Activated T-cell treated with anti-CD3 and anti-CD28 coated beads, Interleukin-2, amount 50 U/mL, for 72 hours (primary cell): ENCODE measurements around the gene GALNS. TPM values are rescaled to one million over a fixed set of nuclear protein-coding genes. Genes with fewer than 3 reads are reported as not detected.
"Not testable (repeated sequence)": the region's sequence is repeated elsewhere in the genome, so short reads cannot be mapped to it uniquely, and the experiment has no call there.

Experiments
- ATAC-seq, 2 donors: fragments of 150-1000 bp; cut with Tn5 transposase; replicated peaks in 1 of 2; 2 replicates each; pipeline ENCODE4 v1.10.0; 2021; ENCODE audit warnings: moderate library complexity in 2 of 2, mild to moderate bottlenecking in 1 of 2
- DNase-seq, 2 donors: peaks; one replicate each; pipeline ENCODE4 v3.0.0; 2021 to 2022; ENCODE audit warnings: mixed read lengths in 1 of 2
- H3K27ac Mint-ChIP-seq: one replicate; pipeline ENCODE4 v1.8.0; 2022; ENCODE audit warnings: mild to moderate bottlenecking, moderate library complexity, mixed read lengths
- H3K27me3 Mint-ChIP-seq: one replicate; pipeline ENCODE4 v1.8.0; 2022; ENCODE audit warnings: low read depth, mixed read lengths
- H3K36me3 Mint-ChIP-seq, 2 donors: one replicate each; pipeline ENCODE4 v1.8.0; 2022; ENCODE audit warnings: mixed read lengths in 2 of 2, mild to moderate bottlenecking in 1 of 2; ENCODE audit not compliant: insufficient read depth in 2 of 2
- H3K4me1 Mint-ChIP-seq: one replicate; pipeline ENCODE4 v1.8.0; 2022; ENCODE audit warnings: low read depth, mixed read lengths
- H3K4me3 Mint-ChIP-seq, 2 donors: one replicate each; pipeline ENCODE4 v1.8.0; 2022; ENCODE audit warnings: mild to moderate bottlenecking in 2 of 2, mixed read lengths in 2 of 2, moderate library complexity in 2 of 2
- H3K9me3 Mint-ChIP-seq, 2 donors: one replicate each; pipeline ENCODE4 v1.8.0; 2022; ENCODE audit warnings: mixed read lengths in 2 of 2
- total RNA-seq, 2 donors: library from RNA; stranded (reverse); gene quantifications; one replicate each; pipeline ENCODE4 v1.2.3, GENCODE V29; 2022

GALNS gene
- total RNA-seq, 2 donors from 2014 or later, result 26.1 to 31.7 TPM

- peak overlapping the region; percentile 19 for H3K27ac Mint-ChIP-seq
- DNase-seq (no peak), ATAC-seq (no peak)
- H3K9me3 Mint-ChIP-seq, result no peaks in the 10 kb centered on the region
- H3K4me3 Mint-ChIP-seq, result no peak overlapping the region
- no peaks in the 10 kb centered on the region for H3K36me3 Mint-ChIP-seq
- H3K4me1 Mint-ChIP-seq, result peaks cover 19% of the 10 kb centered on the region
- no peaks in the 10 kb centered on the region for H3K27me3 Mint-ChIP-seq
Measured at GRCh38 chr16:88774544-88775393, 82.0 kb downstream of the GALNS start.

- peaks cover 21% of the 10 kb centered on the region for H3K4me1 Mint-ChIP-seq
- H3K27me3 Mint-ChIP-seq, result no peaks in the 10 kb centered on the region
Measured at GRCh38 chr16:88773812-88774291, 82.9 kb downstream of the GALNS start.

GRCh38 chr16:88772871-88773811 lies 83.6 kb downstream of the GALNS start:
- DNase-seq (no peak), ATAC-seq (no peak)
- H3K9me3 Mint-ChIP-seq, result no peaks in the 10 kb centered on the region
- no peak overlapping the region for H3K27ac Mint-ChIP-seq
- H3K4me1 Mint-ChIP-seq, result peaks cover 17% of the 10 kb centered on the region
- H3K36me3 Mint-ChIP-seq, result no peaks in the 10 kb centered on the region
- no peaks in the 10 kb centered on the region for H3K27me3 Mint-ChIP-seq
- H3K4me3 Mint-ChIP-seq, result no peak overlapping the region

More at GRCh38 chr16:88773812-88774291, 82.9 kb downstream of the GALNS start:
- ATAC-seq (no peak), DNase-seq (no peak)
- no peaks in the 10 kb centered on the region for H3K9me3 Mint-ChIP-seq
- H3K27ac Mint-ChIP-seq, result no peak overlapping the region
- no peak overlapping the region for H3K4me3 Mint-ChIP-seq
- H3K36me3 Mint-ChIP-seq, result no peaks in the 10 kb centered on the region

DNA sequence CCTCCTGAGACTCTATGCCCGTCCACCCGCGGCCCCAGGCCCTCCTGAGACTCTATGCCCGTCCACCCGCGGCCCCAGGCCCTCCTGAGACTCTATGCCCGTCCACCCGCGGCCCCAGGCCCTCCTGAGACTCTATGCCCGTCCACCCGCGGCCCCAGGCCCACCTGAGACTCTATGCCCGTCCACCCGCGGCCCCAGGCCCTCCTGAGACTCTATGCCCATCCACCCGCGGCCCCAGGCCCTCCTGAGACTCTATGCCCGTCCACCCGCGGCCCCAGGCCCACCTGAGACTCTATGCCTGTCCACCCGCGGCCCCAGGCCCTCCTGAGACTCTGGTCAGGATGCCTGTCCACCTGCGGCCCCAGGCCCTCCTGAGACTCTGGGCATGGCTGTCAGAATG lies 85.0 kb downstream of the GALNS start:
- not testable (repeated sequence) for ATAC-seq, H3K36me3 Mint-ChIP-seq, DNase-seq, H3K9me3 Mint-ChIP-seq, H3K27me3 Mint-ChIP-seq, H3K27ac Mint-ChIP-seq, H3K4me3 Mint-ChIP-seq
- peaks cover 24% of the 10 kb centered on the region for H3K4me1 Mint-ChIP-seq

GRCh38 chr16:88771294-88771772 lies 85.4 kb downstream of the GALNS start:
- Mint-ChIP-seq H3K4me3 (peak overlapping the region in 1 of 2 donors; percentile 13), H3K4me1 (peaks cover 28% of the 10 kb centered on the region)

GRCh38 chr16:88770461-88771293 lies 86.1 kb downstream of the GALNS start:
- H3K9me3 Mint-ChIP-seq, result no peaks in the 10 kb centered on the region
- H3K27ac Mint-ChIP-seq, result no peak overlapping the region
- peak overlapping the region in 1 of 2 donors; percentile 13 for H3K4me3 Mint-ChIP-seq
- ATAC-seq (peak; percentile 55 to 71), DNase-seq (peak; percentile 33 to 41)
- H3K27me3 Mint-ChIP-seq, result no peaks in the 10 kb centered on the region
- peaks cover 35% of the 10 kb centered on the region for H3K4me1 Mint-ChIP-seq
- H3K36me3 Mint-ChIP-seq, result no peaks in the 10 kb centered on the region

More at GRCh38 chr16:88771294-88771772, 85.4 kb downstream of the GALNS start:
- Mint-ChIP-seq H3K27me3 (no peaks in the 10 kb centered on the region), H3K36me3 (no peaks in the 10 kb centered on the region), H3K9me3 (no peaks in the 10 kb centered on the region), H3K27ac (no peak overlapping the region)
- ATAC-seq (no peak), DNase-seq (no peak)

GRCh38 chr16:88769617-88770460 lies 86.9 kb downstream of the GALNS start:
- no peak overlapping the region for H3K27ac Mint-ChIP-seq
- no peak overlapping the region for H3K4me3 Mint-ChIP-seq
- peak; percentile 44 to 55 for ATAC-seq
- peak in 1 of 2 donors; percentile 45 for DNase-seq
- peaks cover 35% of the 10 kb centered on the region for H3K4me1 Mint-ChIP-seq
- H3K36me3 Mint-ChIP-seq, result no peaks in the 10 kb centered on the region
- no peaks in the 10 kb centered on the region for H3K27me3 Mint-ChIP-seq
- H3K9me3 Mint-ChIP-seq, result no peaks in the 10 kb centered on the region

DNA sequence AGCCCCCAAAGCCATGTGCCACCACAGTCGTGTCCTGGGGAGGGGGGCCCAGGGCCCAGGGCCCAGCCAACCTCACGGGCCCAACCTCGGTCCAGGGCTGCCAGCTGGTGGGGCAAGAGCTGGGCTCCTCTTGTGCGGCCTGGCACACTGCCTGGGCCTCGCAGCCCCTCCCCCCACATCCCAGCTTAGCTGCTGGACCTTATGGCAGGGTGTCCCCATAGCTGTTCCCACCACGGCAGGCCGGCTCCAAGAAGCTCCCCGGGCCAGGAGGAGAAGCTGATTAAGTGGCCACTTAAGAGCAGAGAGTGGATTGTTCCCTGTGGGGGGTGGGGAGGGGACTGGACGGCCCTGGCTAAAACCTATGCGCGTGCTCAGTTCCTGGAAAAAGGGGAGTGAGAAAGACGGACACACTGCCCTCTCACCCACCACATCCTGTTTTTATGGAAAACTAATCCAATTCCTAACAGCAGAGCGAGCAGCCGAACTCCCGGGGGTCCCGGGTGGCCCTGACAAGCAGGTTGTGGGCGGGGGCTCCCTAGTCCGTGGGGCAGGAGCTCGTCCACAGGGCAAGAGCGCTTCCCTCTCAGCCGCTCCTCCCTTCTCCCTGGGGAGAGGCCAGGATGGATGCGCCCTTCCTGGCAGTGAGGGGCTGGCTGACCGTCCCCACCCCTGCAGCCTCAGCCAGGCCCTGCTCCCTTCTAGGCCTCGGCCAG lies 88.5 kb downstream of the GALNS start:
- H3K36me3 Mint-ChIP-seq, result no peaks in the 10 kb centered on the region
- no peak overlapping the region for H3K4me3 Mint-ChIP-seq
- no peaks in the 10 kb centered on the region for H3K27me3 Mint-ChIP-seq
- peaks cover 32% of the 10 kb centered on the region for H3K4me1 Mint-ChIP-seq
- DNase-seq (no peak), ATAC-seq (no peak)
- H3K9me3 Mint-ChIP-seq, result no peaks in the 10 kb centered on the region
- no peak overlapping the region for H3K27ac Mint-ChIP-seq

DNA sequence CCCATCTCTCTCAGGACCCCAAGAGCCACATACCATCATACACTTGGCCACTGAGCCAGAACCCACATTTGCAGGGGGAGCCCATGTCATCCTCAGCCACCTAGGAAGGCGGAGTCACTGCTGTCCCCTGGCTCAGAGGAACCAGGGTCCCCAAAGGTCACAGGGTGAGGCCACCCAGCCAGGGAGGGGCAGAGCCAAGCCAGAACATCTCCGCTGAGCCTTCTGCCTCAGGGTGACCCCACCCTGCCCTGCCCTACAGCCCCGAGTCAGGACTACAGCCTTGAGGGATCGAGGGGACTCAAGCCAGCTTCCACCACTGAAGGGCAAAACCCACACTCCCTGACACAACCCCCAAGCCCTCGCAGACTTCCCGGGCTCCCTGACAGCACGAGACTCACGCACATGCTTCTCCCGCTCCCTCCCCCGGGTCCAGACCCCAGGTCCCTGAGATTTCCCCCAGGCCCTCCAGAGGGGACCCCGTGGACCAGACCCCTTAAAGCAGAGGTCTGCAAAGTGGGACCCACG lies 89.1 kb downstream of the GALNS start:
- H3K4me1 Mint-ChIP-seq, result peaks cover 32% of the 10 kb centered on the region
- DNase-seq, result no peak
- H3K27ac Mint-ChIP-seq, result peak overlapping the region; percentile 33
- H3K4me3 Mint-ChIP-seq, result peak overlapping the region in 1 of 2 donors; percentile 3
- H3K36me3 Mint-ChIP-seq, result no peaks in the 10 kb centered on the region
- H3K9me3 Mint-ChIP-seq, result no peaks in the 10 kb centered on the region
- H3K27me3 Mint-ChIP-seq, result no peaks in the 10 kb centered on the region
- no peak for ATAC-seq

DNA sequence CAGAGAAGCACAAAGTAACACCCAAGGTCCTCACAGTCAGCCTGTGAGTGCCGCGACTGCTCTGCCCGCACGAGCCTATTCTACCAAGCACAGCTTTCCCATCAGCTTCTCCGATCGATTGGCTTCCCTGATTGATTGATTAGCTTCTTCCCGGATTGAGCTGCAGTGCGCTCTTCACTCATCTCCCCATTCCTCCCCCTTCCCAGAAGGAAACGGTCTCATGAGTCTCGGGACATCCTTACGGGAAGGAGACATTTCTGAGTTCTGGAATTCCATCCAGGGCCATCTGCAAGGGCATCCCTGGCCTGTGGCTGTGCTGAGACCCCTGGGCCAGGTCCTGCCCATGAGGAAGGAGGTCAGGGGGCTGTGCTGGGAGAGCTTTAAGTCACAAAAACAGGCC lies 89.8 kb downstream of the GALNS start:
- Mint-ChIP-seq H3K27me3 (no peaks in the 10 kb centered on the region), H3K4me1 (peaks cover 32% of the 10 kb centered on the region), H3K4me3 (peak overlapping the region; percentile 3 to 17), H3K36me3 (no peaks in the 10 kb centered on the region), H3K27ac (peak overlapping the region; percentile 26), H3K9me3 (no peaks in the 10 kb centered on the region)
- ATAC-seq, result no peak
- no peak for DNase-seq

GRCh38 chr16:88764913-88765349 lies 91.8 kb downstream of the GALNS start:
- H3K9me3 Mint-ChIP-seq, result no peaks in the 10 kb centered on the region
- peaks cover 25% of the 10 kb centered on the region for H3K4me1 Mint-ChIP-seq
- H3K36me3 Mint-ChIP-seq, result no peaks in the 10 kb centered on the region
- H3K27me3 Mint-ChIP-seq, result no peaks in the 10 kb centered on the region
- no peak overlapping the region for H3K4me3 Mint-ChIP-seq
- H3K27ac Mint-ChIP-seq, result no peak overlapping the region
- DNase-seq (no peak), ATAC-seq (no peak)
